Right ventricle myocardium inferior (tissue), 1 donor: ENCODE measurements around the gene UQCRC1. TPM values are rescaled to one million over a fixed set of nuclear protein-coding genes. Genes with fewer than 3 reads are reported as not detected.

Source experiments
- microRNA-seq: library from miRNA; unstranded; fragments of <30 nt; microRNA quantifications from one replicate; pipeline ENCODE4 v1.2.0, GENCODE V29; 2020
- total RNA-seq: library from RNA; stranded (reverse); fragmentation: NEBNext Ultra II Directional; extraction: Animal tissue kit (Norgen Biotek cat#: 25700); gene quantifications from one replicate; pipeline ENCODE4 v1.2.1, GENCODE V29; 2021
- donor health status: DM: no; HTN: yes; CAD: no; lungs with severe emphysema.

The UQCRC1 gene
- total RNA-seq, 1 donor from 2014 or later = 1,186 TPM

Small RNAs within 50 kb of the gene (microRNA-seq; reads per million reads assigned to microRNA genes)
- gene MIR4793 = not detected
- not detected for gene MIR6823
- not detected for gene MIR711

Other genes starting within 250 kb of the UQCRC1 start
- not detected for gene FBXW12, start 237.4 kb downstream of the UQCRC1 start, total RNA-seq
- gene PLXNB1, start 179.6 kb downstream of the UQCRC1 start, total RNA-seq = 45.4 TPM
- 13.3 TPM for gene CCDC51, start 169.5 kb downstream of the UQCRC1 start, total RNA-seq
- gene TMA7, start 169.4 kb downstream of the UQCRC1 start, total RNA-seq = 251 TPM
- 3.2 TPM for gene ATRIP, start 162.9 kb downstream of the UQCRC1 start, total RNA-seq
- 57.3 TPM for gene SHISA5, start 105.5 kb downstream of the UQCRC1 start, total RNA-seq
- 2.4 TPM for gene PFKFB4, start 52.8 kb downstream of the UQCRC1 start, total RNA-seq
- gene UCN2, start 45.9 kb downstream of the UQCRC1 start, total RNA-seq = not detected
- 14.9 TPM for gene COL7A1, start 14.3 kb downstream of the UQCRC1 start, total RNA-seq
- gene TMEM89, start 12.1 kb upstream of the UQCRC1 start, total RNA-seq = not detected
- gene SLC26A6, start 25.8 kb upstream of the UQCRC1 start, total RNA-seq = 14.1 TPM
- gene CELSR3, start 53.2 kb upstream of the UQCRC1 start, total RNA-seq = 0.38 TPM
- gene NCKIPSD, start 76.3 kb upstream of the UQCRC1 start, total RNA-seq = 15.4 TPM
- gene IP6K2, start 107.6 kb upstream of the UQCRC1 start, total RNA-seq = 29.3 TPM
- gene PRKAR2A, start 238.2 kb upstream of the UQCRC1 start, total RNA-seq = 57.9 TPM